ENCODE measurements around the gene RPUSD1. TPM values are rescaled to one million over a fixed set of nuclear protein-coding genes. Genes with fewer than 3 reads are reported as not detected.

RPUSD1 gene
- total RNA-seq, 1 experiment from 2014 or later, result 59.9 TPM

DNA sequence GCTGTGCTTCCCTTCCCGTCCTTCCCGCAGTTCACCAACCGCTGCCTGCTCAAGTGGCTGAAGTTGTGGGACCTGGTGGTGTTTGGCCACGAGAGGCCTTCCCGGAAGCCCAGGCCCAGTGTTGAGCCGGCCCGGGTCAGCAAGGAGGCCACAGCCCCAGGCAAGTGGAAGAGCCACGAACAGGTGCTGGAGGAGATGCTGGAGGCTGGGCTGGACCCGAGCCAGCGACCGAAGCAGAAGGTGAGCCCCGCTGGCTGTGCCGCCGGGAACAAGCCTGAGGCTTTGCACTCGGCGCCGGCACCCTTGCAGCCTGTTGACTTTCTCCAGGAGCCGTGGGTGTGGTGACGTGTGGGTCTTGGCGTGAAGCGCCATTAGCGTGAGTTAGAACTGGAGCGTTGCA, 3.0 kb upstream of the RPUSD1 start:
- Histone ChIP-seq H3K27me3 (ENCODE audit: insufficient read depth, low read length) (no peaks in the 10 kb centered on the region), H3K4me2 (ENCODE audit: low read length) (no peak overlapping the region), H3K4me3 (replicated peaks in 1 of 2; ENCODE audit: low read depth in 1 of 2, low read length in 2 of 2) (no peak overlapping the region), H3K9me3 (ENCODE audit: control insufficient read depth in 1 of 2, insufficient read depth in 1 of 2, low read depth in 1 of 2, low read length in 2 of 2) (no peaks in the 10 kb centered on the region), H3K9ac (ENCODE audit: low read length) (no peak overlapping the region), H2AFZ (ENCODE audit: low read depth, low read length, poor library complexity, severe bottlenecking) (no peak overlapping the region), H3K4me1 (ENCODE audit: control insufficient read depth in 1 of 2, insufficient read depth in 2 of 2, low read length in 2 of 2) (peaks cover 8 to 41% of the 10 kb centered on the region in 2 experiments), H3K36me3 (ENCODE audit: control insufficient read depth in 1 of 2, insufficient read depth in 2 of 2, low read length in 2 of 2) (peaks cover 3 to 36% of the 10 kb centered on the region in 2 experiments), H3K79me2 (ENCODE audit: insufficient read depth, low read length) (peaks cover 53% of the 10 kb centered on the region), H4K20me1 (ENCODE audit: insufficient read depth) (no peaks in the 10 kb centered on the region), H3K9me2 (ENCODE audit: insufficient read depth) (no peaks in the 10 kb centered on the region), H3K27ac (ENCODE audit: low read depth, low read length) (no peak overlapping the region; the same call in 1 of the 2 replicates)
- CTCF ChIA-PET, result no interaction called here
- no TSS peak for BruUV-seq (replicated peaks)
- POLR2A ChIA-PET, result no interaction called here
- no peak for ATAC-seq
- intact Hi-C loops (cut with micrococcal nuclease), result no loop called here
- no peak for DNase-seq (ENCODE audit: low read depth, low spot score)
- RAD21 ChIA-PET (ENCODE audit: low non-redundant PET in 1 of 2, low total read pairs in 2 of 2, uncharacterized antibody in 2 of 2, unreplicated experiment in 2 of 2), result interaction anchor here in 1 of 2 experiments (0.6 kb wide), 1 partner anchor 190 kb away, joined by 3 read pairs; the partner anchor contains the start of gene SOX8
- TF ChIP-seq, protein P1, sequence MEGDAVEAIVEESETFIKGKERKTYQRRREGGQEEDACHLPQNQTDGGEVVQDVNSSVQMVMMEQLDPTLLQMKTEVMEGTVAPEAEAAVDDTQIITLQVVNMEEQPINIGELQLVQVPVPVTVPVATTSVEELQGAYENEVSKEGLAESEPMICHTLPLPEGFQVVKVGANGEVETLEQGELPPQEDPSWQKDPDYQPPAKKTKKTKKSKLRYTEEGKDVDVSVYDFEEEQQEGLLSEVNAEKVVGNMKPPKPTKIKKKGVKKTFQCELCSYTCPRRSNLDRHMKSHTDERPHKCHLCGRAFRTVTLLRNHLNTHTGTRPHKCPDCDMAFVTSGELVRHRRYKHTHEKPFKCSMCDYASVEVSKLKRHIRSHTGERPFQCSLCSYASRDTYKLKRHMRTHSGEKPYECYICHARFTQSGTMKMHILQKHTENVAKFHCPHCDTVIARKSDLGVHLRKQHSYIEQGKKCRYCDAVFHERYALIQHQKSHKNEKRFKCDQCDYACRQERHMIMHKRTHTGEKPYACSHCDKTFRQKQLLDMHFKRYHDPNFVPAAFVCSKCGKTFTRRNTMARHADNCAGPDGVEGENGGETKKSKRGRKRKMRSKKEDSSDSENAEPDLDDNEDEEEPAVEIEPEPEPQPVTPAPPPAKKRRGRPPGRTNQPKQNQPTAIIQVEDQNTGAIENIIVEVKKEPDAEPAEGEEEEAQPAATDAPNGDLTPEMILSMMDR (IDR thresholded peaks at IDR 0.05 in 2 of 3, conservative IDR thresholded peaks at IDR 0.05 in 1 of 3; ENCODE audit: borderline replicate concordance in 1 of 3, insufficient read depth in 1 of 3, low read depth in 2 of 3, low read length in 2 of 3), result no peak
- TF ChIP-seq CEBPB (IDR thresholded peaks at IDR 0.05; ENCODE audit: low read depth) (no peak), ZNF274 (IDR thresholded peaks at IDR 0.05; ENCODE audit: low read depth, low read length) (no peak), CBX3 (IDR thresholded peaks at IDR 0.05; ENCODE audit: low read depth) (no peak), EGR1 (IDR thresholded peaks at IDR 0.05; ENCODE audit: low read depth) (no peak)
- TF ChIP-seq, protein P2, sequence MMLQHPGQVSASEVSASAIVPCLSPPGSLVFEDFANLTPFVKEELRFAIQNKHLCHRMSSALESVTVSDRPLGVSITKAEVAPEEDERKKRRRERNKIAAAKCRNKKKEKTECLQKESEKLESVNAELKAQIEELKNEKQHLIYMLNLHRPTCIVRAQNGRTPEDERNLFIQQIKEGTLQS (IDR thresholded peaks at IDR 0.05), result no peak
- TF ChIP-seq, protein P3, sequence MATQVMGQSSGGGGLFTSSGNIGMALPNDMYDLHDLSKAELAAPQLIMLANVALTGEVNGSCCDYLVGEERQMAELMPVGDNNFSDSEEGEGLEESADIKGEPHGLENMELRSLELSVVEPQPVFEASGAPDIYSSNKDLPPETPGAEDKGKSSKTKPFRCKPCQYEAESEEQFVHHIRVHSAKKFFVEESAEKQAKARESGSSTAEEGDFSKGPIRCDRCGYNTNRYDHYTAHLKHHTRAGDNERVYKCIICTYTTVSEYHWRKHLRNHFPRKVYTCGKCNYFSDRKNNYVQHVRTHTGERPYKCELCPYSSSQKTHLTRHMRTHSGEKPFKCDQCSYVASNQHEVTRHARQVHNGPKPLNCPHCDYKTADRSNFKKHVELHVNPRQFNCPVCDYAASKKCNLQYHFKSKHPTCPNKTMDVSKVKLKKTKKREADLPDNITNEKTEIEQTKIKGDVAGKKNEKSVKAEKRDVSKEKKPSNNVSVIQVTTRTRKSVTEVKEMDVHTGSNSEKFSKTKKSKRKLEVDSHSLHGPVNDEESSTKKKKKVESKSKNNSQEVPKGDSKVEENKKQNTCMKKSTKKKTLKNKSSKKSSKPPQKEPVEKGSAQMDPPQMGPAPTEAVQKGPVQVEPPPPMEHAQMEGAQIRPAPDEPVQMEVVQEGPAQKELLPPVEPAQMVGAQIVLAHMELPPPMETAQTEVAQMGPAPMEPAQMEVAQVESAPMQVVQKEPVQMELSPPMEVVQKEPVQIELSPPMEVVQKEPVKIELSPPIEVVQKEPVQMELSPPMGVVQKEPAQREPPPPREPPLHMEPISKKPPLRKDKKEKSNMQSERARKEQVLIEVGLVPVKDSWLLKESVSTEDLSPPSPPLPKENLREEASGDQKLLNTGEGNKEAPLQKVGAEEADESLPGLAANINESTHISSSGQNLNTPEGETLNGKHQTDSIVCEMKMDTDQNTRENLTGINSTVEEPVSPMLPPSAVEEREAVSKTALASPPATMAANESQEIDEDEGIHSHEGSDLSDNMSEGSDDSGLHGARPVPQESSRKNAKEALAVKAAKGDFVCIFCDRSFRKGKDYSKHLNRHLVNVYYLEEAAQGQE (IDR thresholded peaks at IDR 0.05; ENCODE audit: low read depth), result no peak

Data from HCT116 (cell line).